ENCODE results near the gene TFCP2L1. TPM values are rescaled to one million over a fixed set of nuclear protein-coding genes. Genes with fewer than 3 reads are reported as not detected.

Gene TFCP2L1
- polyA plus RNA-seq, 3 donors, result 0.03 to 0.24 TPM; not detected in 1

- Histone ChIP-seq H3K4me1 (ENCODE audit: control insufficient read depth in 1 of 2, insufficient read depth in 2 of 2, low read length in 2 of 2) (no peaks in the 10 kb centered on the region), H3K9ac (ENCODE audit: insufficient read depth, low read length, poor library complexity, severe bottlenecking) (no peak overlapping the region), H3K36me3 (replicated peaks in 1 of 2; ENCODE audit: control insufficient read depth in 1 of 2, insufficient read depth in 2 of 2, low read length in 2 of 2) (no peaks in the 10 kb centered on the region), H3K9me3 (replicated peaks in 1 of 2; ENCODE audit: control insufficient read depth in 1 of 2, insufficient read depth in 1 of 2, low read length in 2 of 2) (no peaks in the 10 kb centered on the region), H2AFZ (ENCODE audit: insufficient read depth, low read depth, low read length, poor library complexity, severe bottlenecking) (no peak overlapping the region), H3K27ac (ENCODE audit: low read depth in 1 of 2, low read length in 2 of 2) (no peak overlapping the region), H3K4me3 (replicated peaks in 1 of 3; ENCODE audit: low read depth in 2 of 3, low read length in 3 of 3) (no peak overlapping the region), H3K27me3 (ENCODE audit: control insufficient read depth in 2 of 2, insufficient read depth in 2 of 2, low read length in 2 of 2) (no peaks in the 10 kb centered on the region), H3K79me2 (ENCODE audit: insufficient read depth, low read length) (no peaks in the 10 kb centered on the region), H3K4me2 (replicated peaks; ENCODE audit: extremely low read depth, low read length, poor library complexity, severe bottlenecking) (no peak overlapping the region), H4K20me1 (ENCODE audit: insufficient read depth, low read length) (no peaks in the 10 kb centered on the region)
- no peak for TF ChIP-seq CTCF (IDR thresholded peaks at IDR 0.05)
- H3K4me1 Mint-ChIP-seq, result peaks cover 5% of the 10 kb centered on the region
- intact Hi-C loops (cut with micrococcal nuclease), result no loop called here
- H3K27ac Mint-ChIP-seq, result no peak overlapping the region
- DNase-seq, result no peak
- peaks cover 0 to 2% (median 0%) of the 10 kb centered on the region in 7 donors for H3K9me3 Mint-ChIP-seq
- H3K4me3 Mint-ChIP-seq, result no peak overlapping the region
- WGBS (ENCODE audit: insufficient coverage), result 91% methylated on average over 6 of the region's 6 CpGs
- H3K27me3 Mint-ChIP-seq (ENCODE audit: low read depth in 3 of 3), result peaks cover 5 to 13% (median 8%) of the 10 kb centered on the region in 3 donors
- no peaks in the 10 kb centered on the region for H3K36me3 Mint-ChIP-seq
Observed at GRCh38 chr2:121240436-121240835, 44.6 kb downstream of the TFCP2L1 start.

GRCh38 chr2:121239969-121240368, 45.0 kb downstream of the TFCP2L1 start:
- no peaks in the 10 kb centered on the region for H4K20me1 ChIP-seq (ENCODE audit: insufficient read depth, low read length)
- H3K9ac ChIP-seq (ENCODE audit: insufficient read depth, low read length, poor library complexity, severe bottlenecking), result no peak overlapping the region
- no peaks in the 10 kb centered on the region for H3K9me3 ChIP-seq (replicated peaks in 1 of 2; ENCODE audit: control insufficient read depth in 1 of 2, insufficient read depth in 1 of 2, low read length in 2 of 2)
- H3K4me3 Mint-ChIP-seq, result no peak overlapping the region
- H2AFZ ChIP-seq (ENCODE audit: insufficient read depth, low read depth, low read length, poor library complexity, severe bottlenecking), result no peak overlapping the region
- peaks cover 5 to 13% (median 8%) of the 10 kb centered on the region in 3 donors for H3K27me3 Mint-ChIP-seq (ENCODE audit: low read depth in 3 of 3)
- no peaks in the 10 kb centered on the region for H3K79me2 ChIP-seq (ENCODE audit: insufficient read depth, low read length)
- intact Hi-C loops (cut with micrococcal nuclease), result no loop called here
- no peak overlapping the region for H3K27ac Mint-ChIP-seq
- no peak overlapping the region for H3K27ac ChIP-seq (ENCODE audit: low read depth in 1 of 2, low read length in 2 of 2)
- H3K9me3 Mint-ChIP-seq, result peaks cover 0 to 2% (median 0%) of the 10 kb centered on the region in 7 donors
- WGBS (ENCODE audit: insufficient coverage), result 76% methylated on average over 3 of the region's 5 CpGs
- H3K4me3 ChIP-seq (replicated peaks in 1 of 3; ENCODE audit: low read depth in 2 of 3, low read length in 3 of 3), result no peak overlapping the region
- H3K36me3 ChIP-seq (replicated peaks in 1 of 2; ENCODE audit: control insufficient read depth in 1 of 2, insufficient read depth in 2 of 2, low read length in 2 of 2), result no peaks in the 10 kb centered on the region
- DNase-seq, result no peak
- H3K4me1 Mint-ChIP-seq, result peaks cover 5% of the 10 kb centered on the region
- no peak overlapping the region for H3K4me2 ChIP-seq (replicated peaks; ENCODE audit: extremely low read depth, low read length, poor library complexity, severe bottlenecking)
- H3K4me1 ChIP-seq (ENCODE audit: control insufficient read depth in 1 of 2, insufficient read depth in 2 of 2, low read length in 2 of 2), result no peaks in the 10 kb centered on the region
- H3K36me3 Mint-ChIP-seq, result no peaks in the 10 kb centered on the region
- H3K27me3 ChIP-seq (ENCODE audit: control insufficient read depth in 2 of 2, insufficient read depth in 2 of 2, low read length in 2 of 2), result no peaks in the 10 kb centered on the region
- TF ChIP-seq CTCF (IDR thresholded peaks at IDR 0.05), result no peak

Data from CD14-positive monocyte (primary cell).